Spleen (tissue), 11 donors: ENCODE results near the gene SLIT1. TPM values are rescaled to one million over a fixed set of nuclear protein-coding genes. Genes with fewer than 3 reads are reported as not detected.

ENCODE experiments used
- DNase-seq: peaks from one replicate; pipeline ENCODE4 v3.0.0-alpha.2; 2020
- H3K27ac ChIP-seq, 8 donors: fragments of 200-600 bp; sonication (generic) in 7 of 8; 1 replicate in 4 of 8; 2 replicates in 4 of 8; pipeline versions ENCODE4 v1.5.0 to v1.8.0; 2016 to 2021; ENCODE audit warnings: inconsistent platforms in 4 of 8, mild to moderate bottlenecking in 4 of 8, moderate library complexity in 1 of 8
- H3K27me3 ChIP-seq, 7 donors: fragments of 200-600 bp; sonication (generic) in 6 of 7; replicated peaks in 1 of 7; 1 replicate in 4 of 7; 2 replicates in 3 of 7; pipeline versions ENCODE4 v1.5.0 to v1.8.0; 2016 to 2021; ENCODE audit warnings: inconsistent platforms in 3 of 7, mild to moderate bottlenecking in 1 of 7
- H3K36me3 ChIP-seq, 6 donors: fragments of 200-600 bp; sonication (generic) in 5 of 6; 1 replicate in 4 of 6; 2 replicates in 2 of 6; pipeline versions ENCODE4 v1.5.0 to v1.8.0; 2016 to 2021; ENCODE audit warnings: inconsistent platforms in 2 of 6
- H3K4me1 ChIP-seq, 6 donors: fragments of 200-600 bp; sonication (generic) in 5 of 6; 1 replicate in 3 of 6; 2 replicates in 3 of 6; pipeline versions ENCODE4 v1.5.0 to v1.8.0; 2016 to 2021; ENCODE audit warnings: inconsistent platforms in 3 of 6
- H3K4me3 ChIP-seq, 8 donors: fragments of 200-600 bp; sonication (generic) in 7 of 8; 1 replicate in 4 of 8; 2 replicates in 4 of 8; pipeline versions ENCODE4 v1.5.0 to v1.8.0; 2016 to 2021; ENCODE audit warnings: inconsistent platforms in 4 of 8, mild to moderate bottlenecking in 4 of 8, moderate library complexity in 2 of 8
- H3K9me3 ChIP-seq, 8 donors: fragments of 200-600 bp; sonication (generic) in 7 of 8; 1 replicate in 4 of 8; 2 replicates in 4 of 8; pipeline versions ENCODE4 v1.5.0 to v1.8.0; 2016 to 2021; ENCODE audit warnings: inconsistent platforms in 4 of 8
- POLR2A ChIP-seq, 3 donors: fragments of 450-650 bp; IDR thresholded peaks; one replicate each; pipeline ENCODE4 v1.5.1; 2017; ENCODE audit warnings: antibody characterized with exemption in 3 of 3, mild to moderate bottlenecking in 1 of 3
- POLR2AphosphoS5 ChIP-seq, 3 donors: sonication (generic); formaldehyde crosslinking; IDR thresholded peaks; one replicate each; pipeline ENCODE4 v1.5.1; 2017; ENCODE audit warnings: antibody characterized with exemption in 3 of 3
- WGBS, 5 donors: extraction: QIAGEN DNeasy Blood & Tissue Kit in 3 of 5; methylation state at CpG; one replicate each; pipeline versions ENCODE4 v1.1.5 to v1.1.7; 2013 to 2018; 5-methylcytosine and 5-hydroxymethylcytosine counted together
- intact Hi-C: fragments of 100-400 bp; cut with DNase I; formaldehyde crosslinking; loops from one replicate; pipeline ENCODE4 v1.15.0; 2023; ENCODE audit warnings: low total_unique reads
- polyA plus RNA-seq, 3 donors: library from polyadenylated mRNA; stranded (reverse); fragments of 200-250 nt; gene quantifications; one replicate each; pipeline ENCODE4 v1.2.1, GENCODE V29; 2013
- total RNA-seq, 7 donors: library from RNA; depleted of rRNA in 3 of 7; stranded (reverse); fragments of >200 nt in 3 of 7; fragmentation: NEBNext Ultra II Directional in 4 of 7; extraction: Animal tissue kit (Norgen Biotek cat#: 25700) in 4 of 7; gene quantifications; one replicate each; pipeline versions ENCODE4 v1.1.0 to v1.2.1, GENCODE V29; 2016 to 2021
- TF ChIP-seq, protein P1 (sequence below), 11 experiments: fragments of 200-600 bp in 7 of 11; fragments of 450-650 bp in 4 of 11; sonication (generic) in 4 of 11; IDR thresholded peaks in 8 of 11; conservative IDR thresholded peaks in 3 of 11; 1 replicate in 7 of 11; 2 replicates in 4 of 11; pipeline versions ENCODE4 v1.4.0 to v1.8.0; 2016 to 2021; ENCODE audit warnings: antibody characterized with exemption in 11 of 11, inconsistent platforms in 4 of 11, mild to moderate bottlenecking in 1 of 11
- donor health status: healthy with polysubstance abuse.
- donor health status: DM: no; HTN: no; CAD: no; lungs with moderate emphysema.
- donor health status: DM: no; HTN: no; CAD: no.
- donor health status: Bipolar disorder and iron deficiency.
- donor health status: healthy.
- donor health status: DM: no; HTN: no; CAD: no.
- donor health status: DM: yes; HTN: yes; CAD: no.

Gene SLIT1
- total and polyA plus RNA-seq, 10 donors = 0.11 to 0.82 (median 0.52) TPM

DNA sequence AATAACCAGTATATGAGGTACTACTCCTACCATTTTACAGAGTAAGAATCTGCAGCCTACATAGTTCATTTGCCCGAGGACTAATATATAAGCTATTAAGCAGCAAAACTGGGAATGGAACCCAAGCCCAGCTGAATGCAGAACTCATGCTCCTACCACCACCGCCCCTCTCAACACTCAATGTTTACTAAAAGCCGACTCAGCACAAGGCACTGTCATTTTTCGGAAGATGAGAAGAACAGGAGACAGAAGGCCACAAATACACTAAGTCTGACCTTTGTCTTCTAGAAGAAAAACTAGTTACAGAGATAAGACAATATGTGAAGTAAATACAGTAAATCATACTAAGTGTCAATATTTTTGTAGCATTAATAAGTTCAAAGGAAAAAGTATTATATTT, 40.6 kb upstream of the SLIT1 start:
- H3K27ac ChIP-seq = no peak overlapping the region
- intact Hi-C loops = no loop called here
- DNase-seq = no peak
- peaks cover 0 to 13% (median 3%) of the 10 kb centered on the region in 6 donors for H3K4me1 ChIP-seq
- TF ChIP-seq, protein P1, sequence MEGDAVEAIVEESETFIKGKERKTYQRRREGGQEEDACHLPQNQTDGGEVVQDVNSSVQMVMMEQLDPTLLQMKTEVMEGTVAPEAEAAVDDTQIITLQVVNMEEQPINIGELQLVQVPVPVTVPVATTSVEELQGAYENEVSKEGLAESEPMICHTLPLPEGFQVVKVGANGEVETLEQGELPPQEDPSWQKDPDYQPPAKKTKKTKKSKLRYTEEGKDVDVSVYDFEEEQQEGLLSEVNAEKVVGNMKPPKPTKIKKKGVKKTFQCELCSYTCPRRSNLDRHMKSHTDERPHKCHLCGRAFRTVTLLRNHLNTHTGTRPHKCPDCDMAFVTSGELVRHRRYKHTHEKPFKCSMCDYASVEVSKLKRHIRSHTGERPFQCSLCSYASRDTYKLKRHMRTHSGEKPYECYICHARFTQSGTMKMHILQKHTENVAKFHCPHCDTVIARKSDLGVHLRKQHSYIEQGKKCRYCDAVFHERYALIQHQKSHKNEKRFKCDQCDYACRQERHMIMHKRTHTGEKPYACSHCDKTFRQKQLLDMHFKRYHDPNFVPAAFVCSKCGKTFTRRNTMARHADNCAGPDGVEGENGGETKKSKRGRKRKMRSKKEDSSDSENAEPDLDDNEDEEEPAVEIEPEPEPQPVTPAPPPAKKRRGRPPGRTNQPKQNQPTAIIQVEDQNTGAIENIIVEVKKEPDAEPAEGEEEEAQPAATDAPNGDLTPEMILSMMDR (IDR thresholded peaks at IDR 0.05 in 8 of 11, conservative IDR thresholded peaks at IDR 0.05 in 3 of 11) = no peak
- TF ChIP-seq POLR2AphosphoS5 (IDR thresholded peaks at IDR 0.05) = no peak
- no peak for TF ChIP-seq POLR2A (IDR thresholded peaks at IDR 0.05)
- H3K9me3 ChIP-seq = no peaks in the 10 kb centered on the region
- no peak overlapping the region for H3K4me3 ChIP-seq
- peaks cover 0 to 98% (median 51%) of the 10 kb centered on the region in 6 donors for H3K36me3 ChIP-seq
- H3K27me3 ChIP-seq = no peaks in the 10 kb centered on the region
- WGBS, 5 donors = 91 to 97% (median 92%) methylated on average over 4 of the region's 4 CpGs

DNA sequence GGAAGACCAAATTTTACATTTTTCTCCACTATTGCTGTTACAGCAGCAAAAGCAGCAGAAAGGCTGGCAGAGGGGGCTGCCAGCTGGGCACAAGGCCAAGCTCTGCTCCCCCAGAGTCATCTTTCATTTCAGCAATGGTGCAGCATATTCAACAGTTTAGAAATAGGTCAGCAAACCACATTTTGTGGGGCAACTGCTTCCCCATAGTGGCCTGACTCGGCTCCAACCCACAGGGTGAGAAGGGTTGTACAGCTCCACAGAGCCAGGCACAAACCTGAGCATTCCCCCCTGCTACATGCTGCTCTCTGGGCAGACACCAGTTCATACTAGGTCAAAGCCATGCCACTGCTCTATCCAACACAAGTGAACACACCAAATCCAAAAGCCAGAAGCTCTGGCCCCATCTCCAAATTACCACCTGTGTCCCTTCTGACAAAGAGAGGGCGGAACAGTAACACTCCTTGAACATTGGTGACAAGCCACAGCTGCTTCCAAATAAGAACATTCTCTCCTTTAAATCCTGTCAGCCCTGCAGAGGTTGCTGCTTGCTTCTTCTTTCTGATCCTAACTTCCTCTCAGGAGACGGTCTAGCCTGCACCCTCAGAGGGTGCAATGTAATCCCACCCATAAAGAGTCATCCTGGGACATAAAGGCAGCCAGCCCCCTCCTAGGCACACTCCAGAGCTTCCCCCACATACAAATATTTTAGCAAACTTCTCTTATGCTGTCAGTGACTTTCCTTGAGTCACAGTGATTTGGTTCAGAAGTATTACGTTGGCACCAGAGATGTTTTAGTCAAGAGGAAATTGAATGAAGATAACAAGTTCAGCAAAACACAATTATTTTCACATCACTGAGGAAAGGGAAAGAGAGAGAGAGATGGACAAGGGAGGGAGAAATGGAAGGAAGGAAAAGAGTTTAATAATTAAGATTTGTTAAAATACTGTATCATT, 39.0 kb upstream of the SLIT1 start:
- WGBS, 5 donors = 47 to 76% (median 53%) methylated on average over 4 of the region's 4 CpGs
- TF ChIP-seq POLR2A (IDR thresholded peaks at IDR 0.05) (no peak), POLR2AphosphoS5 (IDR thresholded peaks at IDR 0.05) (no peak)
- TF ChIP-seq, protein P1 (IDR thresholded peaks at IDR 0.05 in 8 of 11, conservative IDR thresholded peaks at IDR 0.05 in 3 of 11) = no peak
- peaks cover 0 to 13% (median 3%) of the 10 kb centered on the region in 6 donors for H3K4me1 ChIP-seq

DNA sequence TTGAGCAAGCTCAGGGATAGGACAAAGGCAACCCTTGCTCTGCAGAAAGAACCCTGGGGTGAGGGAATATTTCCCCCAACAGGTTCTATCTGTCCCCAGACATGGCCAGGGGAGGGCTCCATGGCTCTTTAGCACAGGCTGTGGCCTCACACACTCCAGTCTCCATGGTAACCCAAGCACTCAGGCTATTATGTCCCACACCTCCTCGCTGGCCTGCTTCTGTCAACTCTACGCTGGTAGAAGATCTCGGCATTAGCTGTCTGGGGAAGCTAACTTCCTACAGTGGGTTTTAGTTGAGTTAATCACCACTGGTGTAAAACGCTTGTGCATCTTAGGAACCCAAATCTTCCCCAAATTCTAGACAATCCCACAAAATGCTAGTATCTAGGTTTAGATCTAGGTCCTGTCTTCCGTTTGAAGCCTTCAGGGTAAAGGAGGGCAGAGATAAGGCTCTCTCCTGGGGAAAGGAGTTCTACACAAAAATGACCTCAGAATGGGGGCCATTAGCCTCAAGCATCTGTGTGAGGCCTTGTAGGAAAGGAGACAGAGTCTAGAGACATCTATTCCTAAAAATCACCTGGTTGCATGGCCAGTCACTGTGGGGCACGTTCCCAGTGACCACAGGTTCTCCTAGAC, 36.7 kb upstream of the SLIT1 start:
- peaks cover 0 to 73% (median 32%) of the 10 kb centered on the region in 6 donors for H3K36me3 ChIP-seq
- H3K4me3 ChIP-seq = no peak overlapping the region
- intact Hi-C loops = no loop called here
- H3K4me1 ChIP-seq = peaks cover 0 to 25% (median 10%) of the 10 kb centered on the region in 6 donors
- DNase-seq = no peak
- no peaks in the 10 kb centered on the region for H3K9me3 ChIP-seq
- WGBS, 5 donors = 87 to 93% (median 88%) methylated on average over 6 of the region's 6 CpGs
- H3K27ac ChIP-seq = no peak overlapping the region
- TF ChIP-seq POLR2A (IDR thresholded peaks at IDR 0.05) (no peak), POLR2AphosphoS5 (IDR thresholded peaks at IDR 0.05) (no peak)
- TF ChIP-seq, protein P1 (IDR thresholded peaks at IDR 0.05 in 8 of 11, conservative IDR thresholded peaks at IDR 0.05 in 3 of 11) = no peak
- H3K27me3 ChIP-seq = no peaks in the 10 kb centered on the region

More for the DNA sequence above, 39.0 kb upstream of the SLIT1 start:
- Histone ChIP-seq H3K36me3 (peaks cover 0 to 96% (median 51%) of the 10 kb centered on the region in 6 donors), H3K27me3 (no peaks in the 10 kb centered on the region), H3K9me3 (no peaks in the 10 kb centered on the region), H3K27ac (peak overlapping the region in 1 of 8 donors; percentile 2), H3K4me3 (no peak overlapping the region)
- intact Hi-C loops = no loop called here
- no peak for DNase-seq

DNA sequence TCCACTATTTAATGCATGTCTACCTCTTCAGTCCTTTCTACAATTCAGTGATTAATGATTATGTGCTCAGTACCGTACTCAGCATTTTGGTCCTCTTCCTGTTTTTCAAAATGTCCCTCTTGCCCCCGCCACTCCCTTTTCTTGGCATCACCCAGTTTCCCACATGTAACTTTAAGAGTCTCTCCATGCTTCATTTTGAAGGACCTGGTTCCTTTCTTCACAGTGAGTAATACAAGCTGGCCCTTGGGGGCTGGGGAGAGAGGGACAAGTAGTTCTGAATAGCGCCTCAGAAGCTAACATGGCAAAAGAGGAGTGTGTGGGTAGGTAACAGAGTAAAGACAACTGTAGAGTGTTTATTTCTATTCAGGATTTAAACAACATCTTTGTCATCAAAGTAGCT, 34.6 kb upstream of the SLIT1 start:
- DNase-seq = no peak
- H3K4me3 ChIP-seq = no peak overlapping the region
- 78 to 90% (median 80%) methylated on average over 3 of the region's 3 CpGs for WGBS, 5 donors
- intact Hi-C loops = no loop called here
- H3K9me3 ChIP-seq = no peaks in the 10 kb centered on the region
- peaks cover 0 to 52% (median 15%) of the 10 kb centered on the region in 6 donors for H3K36me3 ChIP-seq
- H3K4me1 ChIP-seq = peaks cover 0 to 28% (median 13%) of the 10 kb centered on the region in 6 donors
- TF ChIP-seq, protein P1 (IDR thresholded peaks at IDR 0.05 in 8 of 11, conservative IDR thresholded peaks at IDR 0.05 in 3 of 11) = no peak
- TF ChIP-seq POLR2AphosphoS5 (IDR thresholded peaks at IDR 0.05) (no peak), POLR2A (IDR thresholded peaks at IDR 0.05) (no peak)
- H3K27ac ChIP-seq = no peak overlapping the region
- H3K27me3 ChIP-seq = no peaks in the 10 kb centered on the region
